SU-DHL-6 (cell line): ENCODE data around the gene NUP58.

Source experiments
- CTCF ChIP-seq: fragments of 200-600 bp; sonication (generic); IDR thresholded peaks from one replicate; pipeline ENCODE4 v1.5.1; 2017; ENCODE audit warnings: antibody characterized with exemption, mild to moderate bottlenecking, low read length, moderate library complexity; ENCODE audit not compliant: insufficient read depth, poor library complexity, severe bottlenecking
- EZH2phosphoT487 ChIP-seq: fragments of 200-600 bp; sonication (generic), shearing (Covaris generic); conservative IDR thresholded peaks from 2 replicates; pipeline ENCODE4 v1.6.1; 2018; ENCODE audit warnings: mild to moderate bottlenecking, antibody characterized with exemption, low read length, moderate library complexity, mixed read lengths

- TF ChIP-seq CTCF (peak; percentile 43), EZH2phosphoT487 (no peak)
Observed at GRCh38 chr13:25375727-25376358, 74.4 kb downstream of the NUP58 start.
